ENCODE measurements around the gene FOXK2. TPM values are rescaled to one million over a fixed set of nuclear protein-coding genes. Genes with fewer than 3 reads are reported as not detected.

The FOXK2 gene
- total RNA-seq, 4 donors from 2014 or later = 30.5 to 43.3 (median 38.8) TPM

GRCh38 chr17:82649501-82650261 lies 130.1 kb downstream of the FOXK2 start:
- Histone ChIP-seq H3K27me3 (no peaks in the 10 kb centered on the region), H3K4me1 (peaks cover 13 to 14% of the 10 kb centered on the region in 2 donors), H3K9me3 (no peaks in the 10 kb centered on the region), H3K4me3 (replicated peaks in 1 of 3) (no peak overlapping the region), H3K27ac (no peak overlapping the region), H3K36me3 (no peaks in the 10 kb centered on the region)
- DNase-seq = no peak
- WGBS, 2 donors = 89 to 90% methylated on average over 14 to 17 of the region's 22 CpGs
- no peak for TF ChIP-seq CTCF (IDR thresholded peaks at IDR 0.05)
- intact Hi-C loops (cut with DNase I) = loop anchor here (5.0 kb wide), 1 partner anchor 68 kb away; the partner anchor contains the start of gene FN3KRP

DNA sequence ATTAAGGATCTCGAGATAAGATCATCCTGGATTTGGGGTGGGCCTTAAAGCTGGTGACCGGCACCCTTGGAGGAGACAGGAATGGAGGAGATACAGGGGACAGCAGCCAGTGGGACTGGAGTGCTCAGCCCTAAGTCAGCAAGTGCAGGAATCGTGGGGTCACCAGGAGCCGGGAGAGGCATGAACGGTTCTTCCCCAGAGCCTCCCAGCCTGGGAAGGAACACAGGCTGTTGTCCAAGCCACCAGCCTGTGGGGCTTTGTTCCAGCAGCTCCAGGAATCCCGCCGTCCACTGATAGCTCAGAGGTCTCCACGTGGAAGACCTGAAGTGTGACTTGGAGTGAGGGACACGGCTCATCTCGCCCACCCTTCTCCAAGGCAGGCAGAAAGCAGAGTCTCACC lies 131.2 kb downstream of the FOXK2 start:
- H3K9me3 ChIP-seq = no peaks in the 10 kb centered on the region
- peaks cover 13 to 14% of the 10 kb centered on the region in 2 donors for H3K4me1 ChIP-seq
- H3K27me3 ChIP-seq = no peaks in the 10 kb centered on the region
- no peak for DNase-seq
- no peak overlapping the region for H3K4me3 ChIP-seq (replicated peaks in 1 of 3)
- intact Hi-C loops (cut with DNase I) = no loop called here
- no peak for TF ChIP-seq POLR2A (IDR thresholded peaks at IDR 0.05)
- TF ChIP-seq CTCF (IDR thresholded peaks at IDR 0.05) = no peak
- H3K36me3 ChIP-seq = no peaks in the 10 kb centered on the region
- no peak overlapping the region for H3K27ac ChIP-seq
- WGBS, 2 donors = 74 to 83% methylated on average over 10 of the region's 10 CpGs

- H3K36me3 ChIP-seq = no peaks in the 10 kb centered on the region
- intact Hi-C loops (cut with DNase I) = no loop called here
- H3K9me3 ChIP-seq = no peaks in the 10 kb centered on the region
- TF ChIP-seq CTCF (IDR thresholded peaks at IDR 0.05) (no peak), POLR2A (IDR thresholded peaks at IDR 0.05) (no peak)
- DNase-seq = no peak
- 77 to 89% methylated on average over 15 to 20 of the region's 30 CpGs for WGBS, 2 donors
- H3K27ac ChIP-seq = no peak overlapping the region
- no peaks in the 10 kb centered on the region for H3K27me3 ChIP-seq
- no peak overlapping the region for H3K4me3 ChIP-seq (replicated peaks in 1 of 3)
- peaks cover 2 to 3% of the 10 kb centered on the region in 2 donors for H3K4me1 ChIP-seq
Observed at GRCh38 chr17:82653651-82654528, 134.4 kb downstream of the FOXK2 start.

Other genes starting within 250 kb of the FOXK2 start
- 10 to 100 TPM; 47.3 to 91.2 (median 88.7) TPM for gene CSNK1D, start 246.0 kb upstream of the FOXK2 start, total RNA-seq
- gene CD7, start 202.1 kb upstream of the FOXK2 start, total RNA-seq = 1 to 10 TPM in 2 of 4 donors, under 1 TPM in 1, not detected in 1; 0.45 to 3.0 (median 2.5) TPM
- 10 to 100 TPM in 1 of 4 donors, 1 to 10 TPM in 3; 4.1 to 15.3 (median 5.1) TPM for gene SECTM1, start 186.0 kb upstream of the FOXK2 start, total RNA-seq
- gene TEX19, start 160.5 kb upstream of the FOXK2 start, total RNA-seq = under 1 TPM in 1 of 4 donors, not detected in 3; 0.54 TPM
- gene UTS2R, start 148.0 kb upstream of the FOXK2 start, total RNA-seq = 1 to 10 TPM in 3 of 4 donors, under 1 TPM in 1; 0.22 to 6.6 (median 3.9) TPM
- gene HEXD, start 101.4 kb upstream of the FOXK2 start, total RNA-seq = 10 to 100 TPM; 33.2 to 72.7 (median 40.9) TPM
- gene OGFOD3, start 101.1 kb upstream of the FOXK2 start, total RNA-seq = 10 to 100 TPM; 46.5 to 57.5 (median 55.1) TPM
- gene CYBC1, start 69.0 kb upstream of the FOXK2 start, total RNA-seq = 10 to 100 TPM; 51.2 to 66.6 (median 53.6) TPM
- 10 to 100 TPM; 47.5 to 69.7 (median 48.7) TPM for gene NARF, start 61.0 kb upstream of the FOXK2 start, total RNA-seq
- 10 to 100 TPM; 79.3 to 95.9 (median 84.2) TPM for gene WDR45B, start 128.7 kb downstream of the FOXK2 start, total RNA-seq
- gene RAB40B, start 179.0 kb downstream of the FOXK2 start, total RNA-seq = 10 to 100 TPM in 2 of 4 donors, 1 to 10 TPM in 2; 6.2 to 19.3 (median 11.3) TPM
- gene FN3KRP, start 197.0 kb downstream of the FOXK2 start, total RNA-seq = 100 to 1,000 TPM in 1 of 4 donors, 10 to 100 TPM in 2, 1 to 10 TPM in 1; 9.3 to 122 (median 16.2) TPM
- 10 to 100 TPM in 3 of 4 donors, 1 to 10 TPM in 1; 7.2 to 13.3 (median 12.0) TPM for gene FN3K, start 215.9 kb downstream of the FOXK2 start, total RNA-seq
- gene TBCD, start 232.3 kb downstream of the FOXK2 start, total RNA-seq = 10 to 100 TPM; 72.6 to 85.9 (median 79.6) TPM

Data from thyroid gland (tissue), 4 donors.